Kidney epithelial cell (primary cell): Measurements from ENCODE around the gene GTF3C1. TPM values are rescaled to one million over a fixed set of nuclear protein-coding genes. Genes with fewer than 3 reads are reported as not detected.

Experiments used
- DNase-seq: peaks from one replicate; pipeline ENCODE4 v3.0.0-alpha.2; 2010; ENCODE audit warnings: low read depth
- H3K27me3 ChIP-seq: 2 replicates; pipeline ENCODE4 v1.6.0; 2011; ENCODE audit warnings: low read length; ENCODE audit not compliant: control insufficient read depth, insufficient read depth
- H3K36me3 ChIP-seq: 2 replicates; pipeline ENCODE4 v1.5.1; 2011; ENCODE audit warnings: low read length; ENCODE audit not compliant: control insufficient read depth, insufficient read depth
- H3K4me3 ChIP-seq: 2 replicates; pipeline ENCODE4 v1.5.1; 2011; ENCODE audit warnings: low read depth, mild to moderate bottlenecking, control low read depth, low read length
- CTCF ChIP-seq: IDR thresholded peaks from 2 replicates; pipeline ENCODE4 v1.5.1; 2011; ENCODE audit warnings: mild to moderate bottlenecking, moderate library complexity, low read length, control low read depth, inconsistent platforms; ENCODE audit not compliant: insufficient read depth, poor library complexity, severe bottlenecking
- total RNA-seq: library from RNA; depleted of rRNA; stranded (reverse); fragments of >200 nt; gene quantifications from 2 replicates; pipeline ENCODE4 v1.2.3, GENCODE V29; 2015

Gene GTF3C1
- total RNA-seq, 1 donor from 2014 or later: 89.7 TPM

GRCh38 chr16:27471661-27472060 is 78.1 kb downstream of the GTF3C1 start:
- Histone ChIP-seq H3K27me3 (no peaks in the 10 kb centered on the region), H3K4me3 (no peak overlapping the region), H3K36me3 (peaks cover 13% of the 10 kb centered on the region)
- DNase-seq: no peak
- TF ChIP-seq CTCF: no peak

GRCh38 chr16:27470567-27471431 is 78.9 kb downstream of the GTF3C1 start:
- H3K27me3 ChIP-seq: no peaks in the 10 kb centered on the region
- H3K36me3 ChIP-seq: peaks cover 12% of the 10 kb centered on the region

GRCh38 chr16:27468941-27469531 is 80.7 kb downstream of the GTF3C1 start:
- Histone ChIP-seq H3K27me3 (no peaks in the 10 kb centered on the region), H3K4me3 (no peak overlapping the region), H3K36me3 (peaks cover 15% of the 10 kb centered on the region)
- DNase-seq: no peak
- no peak for TF ChIP-seq CTCF

More at GRCh38 chr16:27470567-27471431, 78.9 kb downstream of the GTF3C1 start:
- no peak for DNase-seq
- H3K4me3 ChIP-seq: no peak overlapping the region
- no peak for TF ChIP-seq CTCF

DNA sequence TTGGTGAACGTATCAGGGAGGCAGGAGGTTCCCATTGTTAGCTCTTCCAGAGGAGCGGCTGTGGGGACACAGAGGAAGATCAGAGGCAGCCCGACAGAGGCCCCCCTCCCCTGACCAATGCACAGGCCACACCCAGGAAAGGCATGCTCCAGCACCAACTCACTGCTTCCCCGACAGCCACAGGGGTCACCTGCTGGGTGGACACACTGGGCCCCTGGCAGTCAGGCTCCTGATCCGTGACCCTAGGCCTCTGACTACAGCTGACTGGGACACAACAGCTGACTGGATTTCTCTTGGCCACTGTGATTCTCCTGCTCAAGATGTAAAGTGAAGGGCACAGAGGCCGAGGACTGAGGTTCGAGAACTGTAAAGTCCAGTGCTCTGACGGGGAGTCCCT is 84.2 kb downstream of the GTF3C1 start:
- H3K27me3 ChIP-seq: no peaks in the 10 kb centered on the region
- no peak overlapping the region for H3K4me3 ChIP-seq
- peaks cover 15% of the 10 kb centered on the region for H3K36me3 ChIP-seq
- no peak for TF ChIP-seq CTCF
- no peak for DNase-seq

DNA sequence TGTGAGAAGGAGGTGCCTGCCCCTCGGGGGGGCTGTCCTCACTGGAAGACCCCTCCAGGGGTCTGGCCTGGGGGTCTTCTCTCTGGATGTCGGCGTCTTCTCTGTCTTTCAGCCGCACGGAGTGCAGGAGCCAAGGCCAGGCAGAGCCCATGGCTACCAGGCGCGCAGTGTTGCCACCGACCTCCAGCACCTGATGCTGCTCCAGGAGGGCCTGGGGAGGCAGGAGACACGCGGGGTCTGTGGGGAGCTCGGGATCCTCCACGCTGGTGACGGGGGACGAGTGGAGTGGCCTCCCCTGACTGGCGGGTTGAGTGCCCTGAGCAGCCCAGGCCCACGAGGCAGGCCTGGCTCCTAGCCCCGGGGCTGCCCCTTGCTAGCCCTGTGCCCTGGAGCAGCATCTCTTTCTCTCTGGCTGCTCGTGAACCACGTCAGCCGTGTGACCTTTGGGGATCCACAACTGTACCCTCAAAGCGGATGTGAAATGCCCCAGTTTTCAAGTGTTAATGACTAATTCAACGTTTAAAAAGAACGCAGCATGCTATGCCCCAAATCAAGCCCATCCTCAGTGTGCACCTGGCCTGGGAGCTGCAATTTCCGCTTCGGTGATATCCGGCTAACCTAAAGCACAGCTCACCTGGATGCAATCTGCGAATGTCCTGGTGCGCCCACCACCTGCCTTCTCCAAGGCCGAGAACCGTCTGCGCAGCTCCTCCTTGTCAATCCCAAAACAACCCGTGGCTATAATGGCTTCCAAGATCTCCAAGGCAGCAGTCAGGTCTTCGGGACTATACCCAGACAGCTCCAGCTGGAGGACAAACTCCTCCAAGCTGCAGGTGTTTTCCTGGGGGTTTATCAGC is 84.9 kb downstream of the GTF3C1 start:
- Histone ChIP-seq H3K27me3 (no peaks in the 10 kb centered on the region), H3K4me3 (no peak overlapping the region), H3K36me3 (peaks cover 13% of the 10 kb centered on the region)
- no peak for DNase-seq
- TF ChIP-seq CTCF: no peak
